HG03159 (cell line): ENCODE results near the gene EXOSC9.
"Not testable (repeated sequence)": the region's sequence is repeated elsewhere in the genome, so short reads cannot be mapped to it uniquely, and the experiment has no call there.

Experiments
- ATAC-seq: cut with Tn5 transposase; IDR thresholded peaks from one replicate; pipeline ENCODE4 v1.9.1; 2021; ENCODE audit warnings: mild to moderate bottlenecking, moderate library complexity; ENCODE audit not compliant: unreplicated experiment

EXOSC9 gene

GRCh38 chr4:121800961-121801714 lies at the start of gene EXOSC9:
TSS of gene EXOSC9 (plus strand) at chr4:121801323. CDS start at chr4:121801425, 102 bp downstream.
- ATAC-seq, result peak; percentile 76

DNA sequence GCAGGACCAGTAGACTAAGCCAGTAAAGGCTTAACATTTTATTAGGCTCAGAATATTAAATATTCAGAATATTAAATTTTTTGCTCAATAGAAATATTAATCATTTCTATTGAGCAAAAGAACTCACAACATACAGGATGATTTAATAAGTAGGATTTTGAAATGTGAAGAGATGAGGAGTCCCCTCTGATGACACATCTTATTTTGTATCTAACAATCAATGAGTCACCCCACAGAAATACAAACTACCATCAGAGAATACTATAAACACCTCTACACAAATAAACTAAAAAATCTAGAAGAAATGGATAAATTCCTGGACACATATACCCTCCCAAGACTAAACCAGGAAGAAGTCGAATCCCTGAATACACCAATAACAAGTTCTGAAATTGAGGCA lies 49.0 kb upstream of the EXOSC9 start:
- not testable (repeated sequence) for ATAC-seq

DNA sequence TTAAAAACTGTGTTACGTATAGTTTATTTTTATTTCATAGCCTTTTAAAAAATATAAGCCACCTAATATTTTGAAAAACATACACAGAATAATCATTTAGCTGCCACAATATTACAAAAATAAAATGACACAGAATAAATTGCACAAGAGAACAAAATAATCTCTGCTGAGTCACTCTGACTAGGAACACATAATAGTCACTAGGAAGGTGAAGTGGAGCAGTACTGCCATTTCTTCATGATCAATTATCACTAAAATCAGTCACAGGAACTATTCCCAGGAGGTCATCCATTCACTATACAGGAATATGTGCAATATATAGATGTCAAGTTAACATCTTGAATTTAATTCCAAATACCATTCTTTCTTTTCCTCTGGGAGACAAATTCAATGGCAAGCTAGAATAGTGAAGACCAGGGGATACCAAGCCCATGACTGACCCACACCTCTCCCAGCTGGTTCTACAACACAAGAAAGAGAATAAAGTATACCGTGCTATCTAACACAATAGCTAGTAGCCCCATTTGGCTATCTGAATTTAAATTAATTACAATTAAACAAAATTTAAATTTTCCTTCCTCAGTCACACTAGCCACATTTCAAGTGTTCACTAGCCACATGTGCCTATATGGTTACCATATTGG lies 42.1 kb upstream of the EXOSC9 start:
- no peak for ATAC-seq

DNA sequence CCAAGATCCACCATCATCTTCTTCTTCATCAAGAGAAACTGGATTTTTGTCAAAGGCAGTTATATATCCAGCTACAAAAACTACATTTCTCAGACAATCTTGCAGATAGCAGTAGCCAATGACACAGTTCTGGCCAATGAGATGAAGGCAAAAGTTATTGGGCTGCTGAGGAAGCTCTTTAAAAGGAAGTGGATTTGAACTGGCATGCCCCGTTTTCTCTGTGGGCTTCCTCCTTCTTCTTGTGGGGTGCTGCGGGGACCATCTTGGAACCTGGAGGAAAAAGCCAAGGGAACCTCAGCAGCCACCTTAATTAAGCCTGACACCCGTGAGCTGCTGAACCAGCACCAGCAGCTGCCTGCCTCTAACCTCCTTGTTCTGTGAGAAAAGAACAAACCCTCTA lies 40.9 kb upstream of the EXOSC9 start:
- no peak for ATAC-seq

- no peak for ATAC-seq
Observed at GRCh38 chr4:121764303-121764701, 36.8 kb upstream of the EXOSC9 start.

DNA sequence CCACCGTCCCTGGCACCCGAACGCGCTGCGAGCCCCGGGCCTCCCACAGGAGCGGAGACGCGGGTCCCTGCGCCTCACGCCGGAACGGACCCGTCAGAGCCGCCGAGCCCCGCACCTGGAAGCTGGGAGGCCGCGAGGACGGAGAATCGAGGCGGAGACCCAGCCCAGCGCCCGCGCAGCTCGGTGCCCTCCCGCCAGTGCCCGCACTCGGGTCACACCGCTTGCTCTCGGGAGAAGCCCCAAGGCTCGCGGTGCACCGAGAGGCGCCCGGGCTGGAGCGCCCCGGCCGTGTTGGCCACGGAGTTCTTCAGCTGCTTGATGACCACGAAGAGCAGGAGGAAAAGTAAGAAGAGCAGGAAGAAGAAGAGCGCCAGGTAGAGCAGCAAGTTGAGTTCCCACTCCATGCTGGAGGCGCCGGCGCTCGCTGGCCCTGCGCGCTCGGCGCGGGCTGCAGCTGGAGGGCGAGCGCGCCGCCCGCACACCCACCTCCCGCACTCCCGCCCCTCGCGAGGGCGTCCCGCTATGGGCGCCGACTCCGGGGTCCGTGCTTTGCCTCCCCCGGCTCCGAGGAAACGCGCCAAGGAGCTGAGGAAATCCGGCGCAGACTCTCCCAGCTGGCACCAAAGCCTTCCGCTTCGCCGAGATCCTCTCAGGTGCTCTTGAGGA lies 36.3 kb upstream of the EXOSC9 start, which contains the start of gene SMIM43:
Gene SMIM43 (minus strand): TSS at position 463 of the 666 bp plus-strand sequence. CDS start 59 bp downstream, at position 404.
- ATAC-seq, result no peak

- ATAC-seq, result no peak
Observed at GRCh38 chr4:121765368-121765705, 35.8 kb upstream of the EXOSC9 start.

DNA sequence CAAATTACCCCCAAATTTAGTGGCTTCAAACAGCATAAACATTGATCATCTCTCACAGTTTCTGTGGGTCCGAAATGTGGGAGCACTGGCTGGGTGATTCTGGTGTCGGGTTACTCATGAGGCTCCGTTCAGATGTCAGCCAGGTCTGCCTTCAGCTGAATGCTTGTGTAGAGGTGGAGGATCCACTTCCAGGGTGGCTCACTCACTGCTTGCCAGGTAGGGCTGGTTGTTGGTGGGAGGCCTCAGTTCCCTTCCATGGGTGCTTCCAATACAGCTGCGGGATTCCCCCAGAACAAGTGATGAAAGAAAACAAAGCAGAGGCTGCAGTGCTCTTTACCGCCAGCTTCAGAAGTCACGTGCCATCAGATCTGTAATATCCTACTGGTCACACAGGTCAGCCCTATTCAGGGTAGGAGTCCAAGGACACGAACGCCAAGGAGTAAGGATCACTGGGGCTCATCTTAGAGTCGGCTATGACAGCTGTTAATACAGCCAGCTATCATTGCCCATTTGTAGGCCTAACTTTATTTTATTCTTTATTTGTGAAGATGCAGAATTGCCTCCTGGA lies 35.1 kb upstream of the EXOSC9 start:
- no peak for ATAC-seq

GRCh38 chr4:121767166-121767565 lies 34.0 kb upstream of the EXOSC9 start:
- no peak for ATAC-seq

- no peak for ATAC-seq
Observed at GRCh38 chr4:121769341-121769740, 31.8 kb upstream of the EXOSC9 start.

- ATAC-seq, result no peak
Observed at GRCh38 chr4:121771869-121772268, 29.3 kb upstream of the EXOSC9 start.

- no peak for ATAC-seq
Observed at GRCh38 chr4:121773883-121774282, 27.2 kb upstream of the EXOSC9 start.

DNA sequence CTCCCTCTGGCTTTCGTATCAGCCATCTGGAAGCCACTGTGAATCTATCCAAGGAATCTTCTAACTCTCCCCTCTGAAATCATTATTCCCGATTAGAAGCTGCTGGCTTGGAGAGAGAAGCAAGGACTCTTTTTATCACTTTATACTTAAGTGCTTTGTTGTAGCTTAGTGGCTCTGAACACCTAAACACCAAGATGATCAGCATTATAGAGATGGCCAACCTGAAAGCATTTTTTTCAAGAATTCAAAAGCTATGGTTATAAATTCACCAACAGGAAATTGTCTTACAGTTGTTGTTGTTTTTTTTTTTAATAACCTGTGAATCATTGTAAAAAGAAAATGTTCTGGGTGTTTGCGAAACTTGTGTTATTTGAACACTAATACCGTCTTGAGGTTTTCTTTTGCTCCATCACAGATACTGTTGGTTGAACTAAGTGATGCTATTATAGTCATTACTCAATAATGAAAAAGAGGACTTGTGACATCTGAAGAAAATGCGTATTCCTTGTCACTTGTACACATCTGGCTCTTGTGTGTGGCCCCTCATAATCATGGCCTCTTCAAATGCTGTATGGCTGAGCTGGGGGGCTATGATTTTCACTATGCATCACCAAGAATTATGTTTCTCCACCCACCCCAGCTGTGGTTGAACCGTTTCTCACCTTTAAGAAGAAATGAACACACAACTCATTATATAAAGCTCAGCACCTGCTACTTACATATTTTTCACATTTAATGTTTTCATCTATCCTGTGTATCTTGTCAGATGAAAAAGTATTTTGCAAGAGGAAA lies 24.3 kb upstream of the EXOSC9 start:
- no peak for ATAC-seq

DNA sequence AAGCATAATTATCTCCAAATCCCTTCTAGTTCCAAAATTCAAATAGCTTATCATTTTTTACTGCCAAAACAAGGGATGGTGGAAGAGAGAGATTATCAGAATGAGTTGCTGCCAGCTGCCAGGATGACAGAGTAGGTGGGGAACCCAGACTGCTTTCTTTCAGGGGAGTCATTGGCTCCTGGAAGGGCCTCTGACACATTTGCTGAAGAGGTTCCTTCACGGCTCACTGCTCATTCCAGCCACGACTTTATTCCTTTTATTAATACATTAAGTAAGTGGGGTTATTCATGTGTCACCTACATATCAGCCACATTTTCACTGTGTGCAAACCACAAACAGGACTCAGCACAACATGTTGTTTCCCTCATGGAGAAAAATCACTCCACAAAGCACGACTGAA lies 23.5 kb upstream of the EXOSC9 start:
- peak; percentile 60 for ATAC-seq

DNA sequence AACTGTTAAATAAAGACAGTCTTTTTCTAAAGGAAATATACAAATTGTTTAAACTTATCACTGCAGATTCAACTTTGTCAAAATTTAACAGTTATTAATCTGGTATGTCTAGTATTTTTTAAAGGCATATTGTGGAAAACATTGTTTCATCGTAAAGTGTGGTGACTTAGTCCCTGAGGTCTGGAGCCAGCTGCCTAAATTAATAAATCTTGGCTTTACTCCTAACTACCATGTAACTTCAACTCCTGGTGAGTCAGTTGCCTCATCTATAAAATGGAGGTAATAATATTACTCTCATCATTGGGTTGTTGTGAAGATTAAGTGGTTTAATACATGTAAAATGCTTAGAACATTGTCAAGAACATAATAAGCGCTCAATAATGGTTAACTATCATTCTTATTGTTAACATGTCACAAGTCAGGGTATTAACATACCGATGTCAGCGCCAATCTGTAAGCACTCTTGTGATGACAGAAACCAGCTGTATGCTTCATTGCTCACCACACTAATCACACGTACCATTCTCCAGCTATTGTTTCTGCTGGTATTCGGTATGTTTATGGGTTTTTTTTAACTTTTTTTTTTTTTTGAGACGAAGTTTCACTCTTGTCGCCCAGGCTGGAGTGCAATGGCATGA lies 22.0 kb upstream of the EXOSC9 start:
- ATAC-seq, result no peak

- ATAC-seq, result no peak
Observed at GRCh38 chr4:121783210-121783609, 17.9 kb upstream of the EXOSC9 start.

DNA sequence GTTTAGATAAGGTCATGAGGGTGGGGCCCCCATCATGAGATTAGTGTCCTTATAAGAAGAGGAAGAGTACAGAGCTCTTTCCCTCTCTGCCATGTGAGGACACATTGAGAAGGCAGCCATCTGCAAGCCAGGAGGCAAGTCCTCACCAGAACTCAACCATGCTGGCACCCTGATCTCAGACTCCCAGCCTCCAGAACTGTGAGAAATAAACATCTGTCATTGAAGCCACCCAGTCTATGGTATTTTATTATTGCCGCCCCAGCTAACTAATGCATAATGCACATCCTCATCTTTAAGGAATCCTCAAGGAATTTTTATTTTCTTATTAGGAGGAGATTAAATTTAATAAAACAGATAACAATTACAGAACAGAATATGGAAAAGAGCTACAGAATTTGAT lies 16.7 kb upstream of the EXOSC9 start:
- no peak for ATAC-seq

DNA sequence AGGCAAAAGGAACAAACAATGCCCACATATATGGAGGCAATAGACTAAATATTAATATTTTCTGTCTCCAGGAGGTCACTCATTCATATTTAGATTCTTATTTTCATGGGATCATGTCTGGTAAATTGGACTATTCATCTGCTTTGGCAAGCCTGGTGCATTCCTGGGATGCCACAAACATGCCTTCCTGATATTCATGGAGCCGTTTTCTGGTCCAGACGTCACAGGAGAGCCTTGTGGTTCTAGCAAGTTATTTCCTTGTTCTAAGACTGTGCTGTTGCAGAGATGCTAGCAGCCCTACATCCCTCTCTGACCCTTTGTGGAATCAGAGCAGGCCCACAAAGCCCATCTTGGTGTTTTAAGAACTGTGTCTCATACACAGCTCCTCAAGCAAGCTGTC lies 16.1 kb upstream of the EXOSC9 start:
- ATAC-seq, result no peak

- no peak for ATAC-seq
Observed at GRCh38 chr4:121785479-121785878, 15.6 kb upstream of the EXOSC9 start.

GRCh38 chr4:121786221-121786620 lies 14.9 kb upstream of the EXOSC9 start:
- ATAC-seq, result no peak
